Activated B cell treated with CpG ODN at 0.5 μM for 24 hours (primary cell): ENCODE data around the gene LIPJ. TPM values are rescaled to one million over a fixed set of nuclear protein-coding genes. Genes with fewer than 3 reads are reported as not detected.

Source experiments
- ATAC-seq: fragments of 200-7000 bp; cut with Tn5 transposase; one replicate; pipeline ENCODE4 v1.10.0; 2021; ENCODE audit warnings: low read depth, mild to moderate bottlenecking, moderate library complexity
- CTCF ChIA-PET: fragments of 350-600 bp; sonication (Branson Sonifier 250); formaldehyde crosslinking; loops from one replicate; lab custom pipeline; 2021; ENCODE audit warnings: antibody characterized with exemption; lab: Charles Lee
- POLR2A ChIA-PET: fragments of 350-600 bp; sonication (Branson Sonifier 250); formaldehyde crosslinking; loops from one replicate; lab custom pipeline; 2021; ENCODE audit warnings: antibody characterized with exemption; lab: Charles Lee
- DNase-seq: peaks from one replicate; pipeline ENCODE4 v3.0.0; 2022
- H3K27ac Mint-ChIP-seq: one replicate; pipeline ENCODE4 v1.8.0; 2020; ENCODE audit warnings: mixed read lengths
- H3K27me3 Mint-ChIP-seq: one replicate; pipeline ENCODE4 v1.8.0; 2021; ENCODE audit warnings: mixed read lengths
- H3K36me3 Mint-ChIP-seq: one replicate; pipeline ENCODE4 v1.8.0; 2021; ENCODE audit warnings: low read depth, mixed read lengths
- H3K4me1 Mint-ChIP-seq: one replicate; pipeline ENCODE4 v1.8.0; 2021; ENCODE audit warnings: mixed read lengths
- H3K4me3 Mint-ChIP-seq: one replicate; pipeline ENCODE4 v1.8.0; 2020; ENCODE audit warnings: mild to moderate bottlenecking, mixed read lengths
- H3K9me3 Mint-ChIP-seq: one replicate; pipeline ENCODE4 v1.8.0; 2020; ENCODE audit warnings: mixed read lengths
- CTCF ChIP-seq: fragments of 200-600 bp; IDR thresholded peaks from one replicate; pipeline ENCODE4 v1.8.0; 2022; ENCODE audit warnings: antibody characterized with exemption, mild to moderate bottlenecking
- intact Hi-C: fragments of 100-400 bp; cut with micrococcal nuclease; formaldehyde crosslinking; loops from one replicate; pipeline ENCODE4 v1.15.1; 2024
- total RNA-seq: library from RNA; stranded (reverse); gene quantifications from 2 replicates; pipeline ENCODE4 v1.2.3, GENCODE V29; 2022

The LIPJ gene
- total RNA-seq, 1 donor from 2014 or later: 0.31 TPM

GRCh38 chr10:88608780-88609179 is 22.2 kb downstream of the LIPJ start:
- POLR2A ChIA-PET: no interaction called here
- H3K27ac Mint-ChIP-seq: no peak overlapping the region

GRCh38 chr10:88616250-88616977 is 29.9 kb downstream of the LIPJ start:
- H3K27ac Mint-ChIP-seq: no peak overlapping the region
- H3K4me3 Mint-ChIP-seq: no peak overlapping the region
- TF ChIP-seq CTCF: no peak
- intact Hi-C loops: no loop called here
- H3K27me3 Mint-ChIP-seq: no peaks in the 10 kb centered on the region
- H3K9me3 Mint-ChIP-seq: no peaks in the 10 kb centered on the region
- ChIA-PET POLR2A (interaction anchor here (0.8 kb wide), 1 partner anchor 18 kb away, joined by 3 read pairs; no protein-coding TSS in a partner anchor), CTCF (no interaction called here)
- no peaks in the 10 kb centered on the region for H3K4me1 Mint-ChIP-seq
- no peaks in the 10 kb centered on the region for H3K36me3 Mint-ChIP-seq
- no peak for ATAC-seq
- no peak for DNase-seq

More at GRCh38 chr10:88608780-88609179, 22.2 kb downstream of the LIPJ start:
- CTCF ChIA-PET: interaction anchor here (0.5 kb wide), 1 partner anchor 183 kb away, joined by 3 read pairs; no protein-coding TSS in a partner anchor
- intact Hi-C loops: no loop called here
- ATAC-seq (no peak), DNase-seq (no peak)
- H3K4me1 Mint-ChIP-seq: peaks cover 6% of the 10 kb centered on the region
- no peak for TF ChIP-seq CTCF
- no peak overlapping the region for H3K4me3 Mint-ChIP-seq
- H3K9me3 Mint-ChIP-seq: no peaks in the 10 kb centered on the region
- H3K27me3 Mint-ChIP-seq: no peaks in the 10 kb centered on the region
- no peaks in the 10 kb centered on the region for H3K36me3 Mint-ChIP-seq

GRCh38 chr10:88617772-88618300 is 31.3 kb downstream of the LIPJ start:
- no peaks in the 10 kb centered on the region for H3K27me3 Mint-ChIP-seq
- no peak for DNase-seq
- TF ChIP-seq CTCF: no peak
- H3K4me1 Mint-ChIP-seq: no peaks in the 10 kb centered on the region
- intact Hi-C loops: no loop called here
- H3K9me3 Mint-ChIP-seq: no peaks in the 10 kb centered on the region
- H3K4me3 Mint-ChIP-seq: no peak overlapping the region
- H3K36me3 Mint-ChIP-seq: no peaks in the 10 kb centered on the region
- CTCF ChIA-PET: no interaction called here
- ATAC-seq: no peak
- no peak overlapping the region for H3K27ac Mint-ChIP-seq
- POLR2A ChIA-PET: no interaction called here

- no peaks in the 10 kb centered on the region for H3K36me3 Mint-ChIP-seq
- DNase-seq: no peak
- TF ChIP-seq CTCF: no peak
- ChIA-PET CTCF (no interaction called here), POLR2A (no interaction called here)
- H3K27ac Mint-ChIP-seq: no peak overlapping the region
- ATAC-seq: no peak
- intact Hi-C loops: no loop called here
- H3K4me1 Mint-ChIP-seq: no peaks in the 10 kb centered on the region
- H3K9me3 Mint-ChIP-seq: no peaks in the 10 kb centered on the region
- H3K4me3 Mint-ChIP-seq: no peak overlapping the region
- H3K27me3 Mint-ChIP-seq: no peaks in the 10 kb centered on the region
These were observed 31.9 kb downstream of the LIPJ start for GRCh38 chr10:88618496-88618895.

- Mint-ChIP-seq H3K36me3 (no peaks in the 10 kb centered on the region), H3K9me3 (no peaks in the 10 kb centered on the region), H3K4me1 (no peaks in the 10 kb centered on the region), H3K27ac (no peak overlapping the region), H3K4me3 (no peak overlapping the region), H3K27me3 (no peaks in the 10 kb centered on the region)
- POLR2A ChIA-PET: no interaction called here
- no peak for TF ChIP-seq CTCF
- CTCF ChIA-PET: interaction anchor here (0.6 kb wide), 1 partner anchor 57 kb away, joined by 3 read pairs; no protein-coding TSS in a partner anchor
- DNase-seq (no peak), ATAC-seq (no peak)
- intact Hi-C loops: no loop called here
These were observed 33.9 kb downstream of the LIPJ start for GRCh38 chr10:88620441-88620840.
